Measurements from ENCODE around the gene A4GALT.

- TF ChIP-seq CTCF (IDR thresholded peaks at IDR 0.05) (no peak), SP1 (CRISPR knock-in tag; conservative IDR thresholded peaks at IDR 0.05) (no peak)
These were observed 27.2 kb upstream of the A4GALT start for GRCh38 chr22:42747701-42748513.

All from WTC11 (cell line).